ENCODE data around the gene PCDHGA1.

- TF ChIP-seq CTCF (IDR thresholded peaks at IDR 0.05) (no peak), POLR2A (IDR thresholded peaks at IDR 0.05) (no peak)
Observed at GRCh38 chr5:141507387-141508091, 177.2 kb downstream of the PCDHGA1 start.

Measured in body of pancreas (tissue), 4 donors.